ENCODE results near the gene NRK.
"Not testable (repeated sequence)": the region's sequence is repeated elsewhere in the genome, so short reads cannot be mapped to it uniquely, and the experiment has no call there.

NRK gene

DNA sequence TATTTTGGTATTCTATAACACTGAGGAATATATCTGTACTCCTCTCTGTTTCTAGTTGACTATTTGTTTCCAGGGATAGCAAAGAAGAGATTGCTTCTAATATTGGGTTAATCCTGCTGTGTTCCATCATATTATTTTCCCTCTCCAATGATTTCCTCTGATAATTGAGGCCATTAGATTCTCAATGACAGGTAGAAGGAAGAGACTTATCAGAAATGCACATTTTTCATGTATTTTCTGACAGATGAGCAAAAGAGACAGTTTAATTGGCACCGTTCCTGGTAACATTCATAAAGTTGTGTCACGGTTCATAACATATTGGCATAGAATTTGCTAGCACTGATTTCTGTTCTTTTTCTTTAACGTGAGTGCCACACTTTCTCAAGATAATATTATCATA, 58.2 kb downstream of the NRK start:
- DNase-seq (ENCODE audit: low spot score), result no peak

GRCh38 chrX:105882581-105883275, 60.4 kb downstream of the NRK start:
- no peak for DNase-seq (ENCODE audit: low spot score)

DNA sequence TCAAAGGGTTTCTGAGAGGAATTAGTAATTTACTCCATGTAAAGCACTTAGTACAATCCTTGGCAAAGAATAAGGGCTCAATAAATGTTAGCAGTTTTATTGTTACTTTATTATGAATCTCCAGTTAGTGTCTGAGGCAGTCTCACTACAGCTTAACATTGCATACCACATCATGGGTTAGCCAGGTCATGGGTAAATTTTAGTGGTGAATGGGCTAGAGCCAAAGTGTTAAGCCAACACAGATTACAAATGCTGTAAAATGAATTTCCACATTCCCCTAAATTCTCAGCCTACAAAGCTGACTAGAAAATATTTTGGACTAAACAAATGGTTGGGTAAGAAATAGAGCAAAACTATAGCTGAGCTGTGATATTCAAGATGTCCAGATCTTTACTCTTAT, 72.4 kb downstream of the NRK start:
- DNase-seq (ENCODE audit: low spot score), result no peak

- no peak for DNase-seq (ENCODE audit: low spot score)
Measured at GRCh38 chrX:105909576-105909975, 87.2 kb downstream of the NRK start.

- no peak for DNase-seq (ENCODE audit: low spot score)
Measured at GRCh38 chrX:105910563-105911105, 88.3 kb downstream of the NRK start.

- DNase-seq (ENCODE audit: low spot score), result no peak
Measured at GRCh38 chrX:105945266-105945665, 122.9 kb downstream of the NRK start.

GRCh38 chrX:105969487-105969886, 147.1 kb downstream of the NRK start:
- no peak for DNase-seq (ENCODE audit: low spot score)

- DNase-seq (ENCODE audit: low spot score), result no peak
Measured at GRCh38 chrX:105972690-105973386, 150.5 kb downstream of the NRK start.

- DNase-seq (ENCODE audit: low spot score), result no peak
Measured at GRCh38 chrX:105973387-105973739, 151.0 kb downstream of the NRK start.

GRCh38 chrX:105975382-105975781, 153.0 kb downstream of the NRK start:
- DNase-seq (ENCODE audit: low spot score), result no peak

GRCh38 chrX:105981772-105982485, 159.6 kb downstream of the NRK start:
- no peak for DNase-seq (ENCODE audit: low spot score)

DNA sequence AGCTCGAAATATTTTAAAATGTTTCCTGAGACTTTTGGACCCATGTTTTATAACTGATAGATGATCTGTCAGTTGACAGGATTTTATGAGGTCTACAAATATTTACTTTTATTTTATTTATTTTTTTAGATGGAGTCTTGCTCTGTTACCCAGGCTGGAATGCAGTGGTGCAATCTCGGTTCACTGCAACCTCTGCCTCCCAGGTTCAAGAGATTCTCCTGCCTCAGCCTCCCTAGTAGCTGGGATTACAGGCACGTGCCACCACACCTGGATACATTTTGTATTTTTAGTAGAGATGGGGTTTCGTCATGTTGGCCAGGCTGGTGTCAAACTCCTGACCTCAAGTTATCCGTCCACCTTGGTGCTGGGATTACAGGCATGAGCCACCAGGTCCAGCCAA, 166.1 kb downstream of the NRK start:
- not testable (repeated sequence) for DNase-seq (ENCODE audit: low spot score)

- no peak for DNase-seq (ENCODE audit: low spot score)
Measured at GRCh38 chrX:105999294-105999693, 177.0 kb downstream of the NRK start.

DNA sequence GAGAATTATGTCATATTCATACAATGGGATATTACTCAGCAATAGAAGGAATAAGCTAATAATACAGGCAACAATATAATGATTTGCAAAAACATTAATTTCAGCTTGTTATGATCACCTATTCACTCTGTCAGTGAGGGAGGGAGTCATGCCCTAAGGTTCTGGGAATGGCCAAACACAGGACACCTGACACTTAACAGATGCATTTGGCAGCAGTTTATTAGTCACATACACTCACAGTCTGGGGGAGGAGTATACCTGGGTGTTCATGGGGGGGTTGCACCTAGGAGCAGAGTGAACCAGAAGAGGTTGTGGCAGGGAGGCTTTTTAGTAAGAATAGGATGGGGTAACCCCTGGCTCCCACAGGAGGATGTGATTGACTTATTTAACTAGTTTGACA, 177.9 kb downstream of the NRK start:
- DNase-seq (ENCODE audit: low spot score), result no peak

DNA sequence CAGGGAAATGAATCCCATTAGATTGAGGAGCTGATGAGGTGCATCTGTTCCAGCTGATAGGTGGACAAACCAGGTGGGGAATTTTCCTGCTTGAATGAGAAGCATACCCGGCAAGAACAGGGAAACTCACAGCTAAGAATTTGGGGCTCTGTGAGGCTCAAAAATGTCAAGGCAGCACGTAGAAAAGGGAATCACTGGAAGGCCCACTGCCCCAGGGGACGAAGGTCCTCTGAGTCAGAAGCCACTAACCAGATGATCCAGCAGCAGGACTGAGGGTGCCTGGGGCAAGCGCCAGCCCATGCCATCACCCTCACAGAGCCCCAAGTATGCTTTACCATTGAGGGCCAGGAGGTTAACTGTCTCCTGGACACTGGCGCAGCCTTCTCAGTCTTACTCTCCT, 178.3 kb downstream of the NRK start:
- DNase-seq (ENCODE audit: low spot score), result not testable (repeated sequence)

DNA sequence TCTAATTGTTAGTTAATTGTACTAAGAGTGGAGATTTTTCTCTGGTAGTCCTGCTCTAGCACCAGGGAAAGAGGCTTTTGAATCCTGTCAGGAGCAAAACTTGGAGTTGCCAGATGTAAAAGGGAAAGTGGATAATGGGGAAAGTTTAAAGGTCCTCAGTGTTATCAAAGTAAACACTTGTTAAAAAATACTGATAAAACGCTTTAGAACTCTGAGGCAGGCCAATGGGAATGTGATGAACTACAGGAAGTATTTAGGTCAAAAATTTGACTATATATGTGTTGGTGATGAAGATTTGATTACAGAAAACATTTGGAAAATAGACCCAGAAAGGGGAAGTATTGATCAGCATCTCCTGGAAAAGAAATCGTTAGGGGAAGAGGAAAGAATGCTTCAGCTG, 183.3 kb downstream of the NRK start:
- no peak for DNase-seq (ENCODE audit: low spot score)

DNA sequence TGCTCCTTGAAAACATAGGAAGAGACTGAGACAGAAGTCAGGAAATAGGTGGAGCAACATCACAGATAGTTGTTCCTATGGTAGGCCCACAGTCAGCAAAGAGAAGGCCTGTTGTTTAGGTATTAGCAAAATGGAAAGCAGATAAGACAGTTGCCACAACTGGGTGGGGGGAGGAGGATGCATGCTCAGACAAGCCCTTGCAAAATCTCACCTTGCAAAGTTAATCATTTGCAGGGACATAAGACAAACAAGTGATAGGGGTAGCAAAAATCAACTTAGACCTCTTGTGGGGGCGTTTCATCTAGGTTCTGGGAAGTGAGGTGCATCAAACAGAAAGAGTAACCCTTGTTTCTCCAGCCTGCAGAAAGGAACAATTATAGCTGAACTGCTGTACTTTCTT, 185.5 kb downstream of the NRK start:
- no peak for DNase-seq (ENCODE audit: low spot score)

Data from CD4-positive, alpha-beta T cell treated with Interleukin-2 at 100 ng/mL for 4 hours (primary cell).